NCI-H1105 treated with DMSO at 0.1 percent for 48 hours (cell line): Measurements from ENCODE around the gene SH2D5.

Experiments
- DNase-seq: peaks from one replicate; lab custom pipeline; 2025; lab: John Stamatoyannopoulos, UW

SH2D5 gene

DNA sequence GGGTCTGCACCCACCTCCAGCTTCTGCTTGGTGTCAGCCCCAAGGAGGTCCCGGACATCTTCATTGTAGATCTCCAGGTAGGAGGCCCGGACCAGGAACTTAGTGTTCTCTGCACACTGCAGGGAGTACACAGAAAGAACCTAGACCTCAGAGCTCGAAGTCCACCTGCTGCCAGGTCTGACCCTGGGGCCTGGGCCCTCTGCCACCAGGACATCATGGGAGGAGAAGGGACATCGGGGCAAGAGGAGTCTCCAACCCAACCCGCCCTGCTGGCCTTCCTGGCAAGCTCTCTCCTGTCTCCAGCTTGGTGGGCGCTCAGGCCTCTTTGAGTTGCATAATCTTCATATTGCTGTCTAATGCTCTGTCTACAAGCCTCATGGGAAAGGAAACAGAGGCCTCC lies 19.1 kb downstream of the SH2D5 start:
- no peak for DNase-seq

DNA sequence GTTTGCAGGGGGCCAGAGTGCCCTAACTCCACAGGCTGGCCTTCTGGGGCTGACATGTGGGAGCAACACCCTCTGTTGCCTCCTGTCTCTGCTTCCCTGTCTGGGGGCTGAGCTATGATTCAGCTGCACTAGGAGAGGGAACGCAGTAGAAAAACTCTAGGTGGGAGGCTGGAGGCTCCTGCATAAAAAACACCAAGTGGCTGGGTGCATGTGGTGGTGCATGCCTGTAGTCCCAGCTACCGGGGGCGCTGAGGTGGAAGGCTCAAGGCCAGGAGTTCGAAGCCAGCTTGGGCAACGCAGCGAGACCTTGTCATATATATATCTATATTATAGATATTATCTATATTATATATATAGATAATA lies 20.3 kb downstream of the SH2D5 start:
- no peak for DNase-seq

- no peak for DNase-seq
Measured at GRCh38 chr1:20711285-20712214, 21.0 kb downstream of the SH2D5 start.

DNA sequence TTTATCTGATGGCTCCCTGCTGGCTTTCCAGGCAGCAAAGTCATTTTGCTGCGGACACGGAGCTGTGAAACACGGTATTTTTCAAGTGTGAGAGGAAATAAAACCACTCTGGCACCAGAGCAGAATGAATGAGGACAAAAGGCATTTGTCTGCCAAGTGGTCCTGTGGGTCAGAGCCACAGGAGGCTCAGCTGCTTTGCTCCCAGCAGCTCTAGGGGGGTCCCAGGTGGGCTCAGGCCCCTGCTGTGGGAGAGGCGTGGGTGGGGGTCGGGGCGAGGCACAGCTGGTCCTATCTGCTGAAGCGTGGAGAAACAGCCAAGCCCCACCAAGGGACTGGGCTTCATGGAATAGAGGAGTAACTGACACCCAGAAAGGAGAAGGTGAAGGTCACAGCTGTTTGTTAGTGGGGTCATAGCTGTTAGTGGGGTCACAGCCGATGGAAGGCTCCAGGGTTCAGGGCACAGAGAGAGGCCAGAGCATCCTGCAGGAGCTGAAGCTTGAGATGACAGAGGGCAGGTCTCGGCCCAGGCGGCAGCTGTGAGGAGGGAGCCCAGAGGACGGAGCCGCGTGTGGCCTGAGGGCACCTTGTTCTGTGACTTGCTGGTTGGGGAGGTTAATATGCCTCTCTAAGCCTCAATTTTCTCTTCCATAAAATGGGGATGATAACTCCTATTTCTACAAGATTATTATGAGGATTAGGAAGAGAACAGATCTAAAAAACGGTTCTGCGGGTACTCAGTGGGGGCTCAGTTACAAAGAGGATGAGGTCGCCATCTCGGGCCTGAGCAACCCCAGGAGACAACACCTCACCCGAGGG lies 21.8 kb downstream of the SH2D5 start:
- no peak for DNase-seq

- no peak for DNase-seq
Measured at GRCh38 chr1:20709868-20710267, 22.6 kb downstream of the SH2D5 start.

- DNase-seq = no peak
Measured at GRCh38 chr1:20708891-20709290, 23.6 kb downstream of the SH2D5 start.

- DNase-seq = no peak
Measured at GRCh38 chr1:20708057-20708456, 24.4 kb downstream of the SH2D5 start.

DNA sequence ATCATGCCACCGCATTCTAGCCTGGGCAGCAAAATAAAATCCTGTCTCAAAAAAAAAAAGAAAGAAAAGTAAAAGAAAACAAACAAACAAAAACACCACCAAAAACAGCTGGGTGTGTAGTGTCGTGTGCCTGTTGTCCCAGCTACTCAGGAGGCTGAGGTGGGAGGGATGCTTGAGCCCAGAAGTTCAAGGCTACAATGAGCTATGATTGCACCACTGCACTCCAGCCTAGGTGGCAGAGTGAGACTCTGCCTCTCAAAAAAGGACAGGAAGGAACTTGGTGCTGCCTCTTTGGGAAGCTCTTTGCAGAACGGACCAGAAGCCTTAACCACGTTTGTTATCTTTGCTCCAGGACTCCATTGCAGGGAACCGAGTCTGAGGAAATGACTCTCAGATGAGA lies 25.7 kb downstream of the SH2D5 start:
- DNase-seq = no peak

GRCh38 chr1:20705203-20705755 lies 27.2 kb downstream of the SH2D5 start:
- no peak for DNase-seq

DNA sequence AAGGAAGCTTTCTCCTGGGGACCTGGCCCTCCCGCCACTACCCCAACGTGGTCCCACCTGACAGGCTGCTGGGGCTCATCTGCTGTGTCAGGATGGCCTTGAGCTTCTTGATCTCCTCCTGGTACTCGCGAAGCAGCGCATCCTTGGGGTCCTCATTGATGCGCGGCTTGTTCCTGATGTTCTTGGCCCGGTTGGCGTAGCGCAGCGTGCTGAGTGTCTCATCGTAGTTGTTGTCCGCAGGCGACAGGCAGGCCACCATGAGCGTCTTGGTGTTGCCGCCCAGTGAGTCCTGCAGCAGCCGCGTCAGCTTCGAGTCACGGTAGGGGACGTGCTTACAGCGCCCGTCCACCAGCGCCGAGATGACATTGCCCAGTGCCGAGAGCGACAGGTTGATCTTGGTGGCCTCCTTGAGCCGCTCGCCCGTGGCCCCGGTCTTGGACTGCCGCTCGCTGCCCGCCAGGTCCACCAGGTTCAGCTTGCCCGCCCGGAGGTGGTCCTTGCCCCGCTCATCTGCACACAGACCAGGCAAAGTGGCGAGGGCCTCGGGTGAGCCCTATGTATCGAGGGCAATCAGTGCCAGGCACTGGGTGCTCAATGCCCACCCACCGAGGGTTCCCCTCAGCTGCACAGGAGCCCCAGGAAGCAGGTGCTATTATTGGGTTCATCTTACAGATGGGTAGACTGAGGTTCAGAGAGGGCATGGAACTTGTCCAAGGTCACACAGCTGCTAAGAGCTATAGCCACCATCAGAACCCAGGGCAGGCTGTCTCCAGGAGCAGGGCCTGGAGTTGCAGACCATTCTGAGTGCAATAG lies 27.9 kb downstream of the SH2D5 start:
- no peak for DNase-seq

GRCh38 chr1:20703124-20703756 lies 29.3 kb downstream of the SH2D5 start:
- DNase-seq = no peak

DNA sequence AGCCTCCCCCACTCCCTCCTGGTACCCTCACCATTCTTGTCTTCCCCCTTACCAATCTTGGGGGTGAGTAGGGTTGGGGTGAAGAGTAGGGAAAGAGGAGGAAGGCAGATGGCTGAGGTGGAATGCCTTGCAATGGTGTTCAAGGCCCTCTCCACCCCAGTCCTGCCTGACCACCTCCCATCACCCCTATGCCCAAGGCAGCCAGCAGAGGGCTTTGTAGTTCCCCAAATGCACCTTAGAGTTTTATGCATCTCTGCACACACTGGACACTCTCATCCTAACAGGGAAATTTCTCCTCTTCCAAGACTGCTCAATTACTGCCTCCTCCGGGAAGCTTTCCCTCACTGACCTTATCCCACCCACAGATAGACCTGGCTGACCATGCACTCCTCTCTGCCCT lies 30.1 kb downstream of the SH2D5 start:
- DNase-seq = no peak

- no peak for DNase-seq
Measured at GRCh38 chr1:20701847-20702246, 30.7 kb downstream of the SH2D5 start.

DNA sequence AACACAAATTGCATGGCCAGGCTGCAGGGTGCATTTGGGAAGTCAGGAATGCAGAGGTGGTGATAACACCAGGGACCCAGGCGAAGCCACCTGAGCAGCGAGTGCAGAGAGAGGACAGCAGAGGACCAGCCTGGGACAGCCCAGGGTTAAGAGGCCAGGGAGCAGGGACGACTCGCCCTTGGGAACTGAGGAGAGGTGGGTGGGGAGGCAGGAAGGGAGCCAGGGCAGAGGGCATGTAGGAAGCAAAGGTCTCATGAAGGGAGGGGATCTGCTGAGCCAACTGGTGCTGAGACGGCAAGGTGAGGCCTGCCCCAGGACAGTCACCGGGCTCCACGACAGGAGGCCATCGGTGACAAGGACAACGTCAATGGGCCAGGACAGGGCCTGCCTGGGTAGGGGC lies 31.1 kb downstream of the SH2D5 start:
- DNase-seq = no peak

- DNase-seq = no peak
Measured at GRCh38 chr1:20700636-20701215, 31.8 kb downstream of the SH2D5 start.

- no peak for DNase-seq
Measured at GRCh38 chr1:20699558-20699957, 32.9 kb downstream of the SH2D5 start.

DNA sequence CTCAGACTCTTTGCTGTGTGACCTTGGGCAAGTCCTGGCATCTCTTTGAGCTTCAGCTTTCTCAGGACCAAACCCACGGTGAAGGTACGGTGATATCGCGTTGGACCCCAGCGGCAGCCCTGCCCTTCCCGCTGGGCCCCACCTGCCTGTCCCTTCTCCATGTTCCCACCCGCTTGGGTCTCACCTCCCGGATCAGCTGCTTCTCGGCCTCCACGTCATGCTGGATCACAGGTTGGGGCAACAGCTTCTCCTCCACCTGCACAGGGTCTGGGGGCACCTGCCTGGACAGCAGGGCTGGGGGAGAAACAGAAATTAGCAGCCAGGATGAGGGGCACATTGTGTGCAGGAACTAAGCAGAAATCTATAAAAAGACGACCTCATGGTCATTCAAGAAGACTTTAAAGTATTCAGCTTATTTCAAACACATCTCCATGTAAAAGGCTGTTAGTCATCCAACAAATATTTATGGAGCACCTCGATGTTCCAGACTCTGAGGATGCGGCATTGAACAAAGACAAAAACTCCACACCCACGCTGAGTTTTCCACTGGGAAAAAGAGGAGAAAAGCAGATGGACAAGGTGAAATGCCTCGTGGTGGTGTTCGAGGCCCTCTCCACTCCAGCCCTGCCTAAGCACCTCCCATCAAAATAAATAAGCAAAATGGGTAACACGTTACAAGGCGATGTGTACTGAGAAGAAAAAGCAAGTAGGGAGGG lies 34.1 kb downstream of the SH2D5 start:
- no peak for DNase-seq

DNA sequence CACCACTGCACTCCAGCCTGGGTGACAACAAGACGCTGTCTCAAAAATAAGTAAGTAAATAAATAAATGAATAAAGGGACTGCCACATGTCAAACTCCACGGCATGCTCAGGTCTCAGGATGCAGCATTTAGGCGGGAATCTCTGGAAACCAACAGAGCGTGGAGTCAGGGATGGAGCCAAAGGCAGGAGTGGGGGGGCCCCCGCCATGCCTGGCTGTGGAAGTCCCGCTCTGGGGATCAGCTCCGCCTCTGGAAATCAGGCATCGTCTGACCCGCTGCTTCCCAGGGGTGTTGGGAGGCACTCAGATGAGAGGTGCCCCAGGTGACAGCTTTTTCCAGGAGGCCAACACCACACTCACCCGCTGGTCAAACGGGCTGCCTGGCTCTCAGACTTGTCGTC lies 34.9 kb downstream of the SH2D5 start:
- DNase-seq = no peak

- peak; percentile 93 for DNase-seq
Measured at GRCh38 chr1:20696397-20697333, 35.8 kb downstream of the SH2D5 start.
